GM18517 (cell line): ENCODE measurements around the gene WNT11.
A peak's percentile ranks its signal among the peaks of the same experiment; 100 is the strongest.

Source experiments
- ATAC-seq: cut with Tn5 transposase; IDR thresholded peaks from one replicate; pipeline ENCODE4 v1.9.1; 2021; ENCODE audit warnings: mild to moderate bottlenecking, moderate library complexity; ENCODE audit not compliant: unreplicated experiment

WNT11 gene

GRCh38 chr11:76238551-76238950, 32.2 kb upstream of the WNT11 start:
- ATAC-seq, result no peak

DNA sequence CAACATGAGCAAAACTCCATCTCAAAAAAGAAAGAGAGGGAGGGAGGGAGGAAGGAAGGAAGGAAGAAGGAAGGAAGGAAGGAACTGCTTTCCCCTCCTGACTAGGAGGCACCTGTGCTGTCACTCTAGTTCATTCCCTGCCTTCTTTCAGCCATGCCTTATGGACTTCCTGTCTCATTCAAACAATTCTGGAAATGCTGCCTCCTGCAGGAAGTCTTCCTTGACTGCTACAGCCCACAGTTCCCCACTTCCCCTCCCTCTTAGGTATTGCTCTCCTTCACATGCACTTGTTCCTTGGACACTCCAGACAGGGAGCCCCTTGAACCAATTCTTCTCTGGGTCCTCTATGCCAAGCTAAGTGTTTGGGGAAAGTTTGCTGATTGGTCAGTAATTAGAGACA, 31.6 kb upstream of the WNT11 start:
- ATAC-seq, result no peak

DNA sequence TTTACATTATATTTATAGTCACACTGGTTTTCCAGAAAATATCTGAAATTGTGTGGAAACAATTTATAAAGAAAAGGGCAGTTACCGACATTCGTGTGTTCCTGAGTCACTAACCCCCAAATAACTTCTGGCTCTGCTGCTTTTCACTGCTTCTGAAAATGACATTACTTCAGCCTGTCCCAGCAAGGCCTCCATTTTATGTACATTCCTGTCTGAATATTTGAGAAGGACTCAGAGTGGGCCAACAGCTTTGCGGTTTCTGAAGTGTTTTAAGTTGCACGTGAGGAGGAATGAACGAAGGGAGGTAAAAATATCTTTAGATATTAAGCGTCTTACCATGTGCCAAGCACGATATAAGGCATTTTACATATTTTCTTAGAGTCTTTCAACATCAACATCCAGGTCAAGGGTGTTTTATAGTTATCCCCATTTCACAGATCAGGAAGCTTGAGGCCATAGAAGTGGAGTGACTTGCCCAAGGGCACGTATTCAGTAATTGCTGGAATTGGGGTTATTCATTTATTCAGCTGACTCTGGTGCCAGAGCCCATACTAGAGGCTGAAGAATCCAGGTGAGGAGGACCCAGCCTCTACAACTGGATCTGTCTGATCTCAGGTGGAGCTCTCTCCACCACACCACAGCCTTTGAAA, 30.8 kb upstream of the WNT11 start:
- no peak for ATAC-seq

DNA sequence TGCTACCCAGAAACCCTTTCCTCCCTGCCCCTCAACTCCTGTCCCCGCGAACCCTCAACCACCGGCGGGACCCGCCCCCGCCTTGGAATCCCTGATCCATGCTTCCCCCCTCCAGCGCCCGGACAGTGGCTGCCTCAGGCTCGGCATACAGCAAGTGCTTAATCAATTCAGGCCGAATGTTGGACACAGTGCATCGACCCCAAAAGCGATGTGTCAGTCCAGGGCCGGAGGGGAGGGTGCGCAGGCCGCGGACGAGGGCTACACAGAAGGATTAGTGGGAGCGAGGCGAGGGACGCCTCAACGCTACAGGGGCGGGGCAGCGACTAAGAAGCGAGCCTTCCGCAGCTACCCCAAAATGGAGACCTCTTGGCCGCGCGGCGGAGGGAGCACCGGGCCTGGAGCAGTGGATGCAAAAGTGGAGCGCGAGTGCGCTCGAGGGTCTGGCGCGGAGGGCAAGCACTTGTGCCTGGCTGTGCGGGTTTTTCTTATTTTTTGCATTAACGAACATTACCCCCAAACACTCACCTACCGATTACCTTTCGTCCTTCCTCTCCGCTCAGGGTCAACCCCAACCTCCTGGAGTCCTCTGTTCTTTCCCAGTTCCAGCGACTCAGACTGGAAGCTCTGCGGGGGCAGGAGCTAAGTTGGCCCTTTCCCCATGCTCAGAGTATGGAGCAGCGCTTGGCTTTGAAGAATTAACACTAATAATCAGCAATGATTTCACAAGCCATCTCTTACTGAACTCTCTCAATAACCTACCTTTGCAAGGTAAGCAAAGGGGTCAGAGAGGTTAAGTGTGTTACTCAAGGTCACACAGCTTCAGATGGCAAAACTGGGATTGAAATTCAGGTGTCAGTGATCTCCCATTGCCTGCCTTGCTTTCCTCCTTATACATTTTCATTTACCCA, 30.0 kb upstream of the WNT11 start:
- no peak for ATAC-seq

DNA sequence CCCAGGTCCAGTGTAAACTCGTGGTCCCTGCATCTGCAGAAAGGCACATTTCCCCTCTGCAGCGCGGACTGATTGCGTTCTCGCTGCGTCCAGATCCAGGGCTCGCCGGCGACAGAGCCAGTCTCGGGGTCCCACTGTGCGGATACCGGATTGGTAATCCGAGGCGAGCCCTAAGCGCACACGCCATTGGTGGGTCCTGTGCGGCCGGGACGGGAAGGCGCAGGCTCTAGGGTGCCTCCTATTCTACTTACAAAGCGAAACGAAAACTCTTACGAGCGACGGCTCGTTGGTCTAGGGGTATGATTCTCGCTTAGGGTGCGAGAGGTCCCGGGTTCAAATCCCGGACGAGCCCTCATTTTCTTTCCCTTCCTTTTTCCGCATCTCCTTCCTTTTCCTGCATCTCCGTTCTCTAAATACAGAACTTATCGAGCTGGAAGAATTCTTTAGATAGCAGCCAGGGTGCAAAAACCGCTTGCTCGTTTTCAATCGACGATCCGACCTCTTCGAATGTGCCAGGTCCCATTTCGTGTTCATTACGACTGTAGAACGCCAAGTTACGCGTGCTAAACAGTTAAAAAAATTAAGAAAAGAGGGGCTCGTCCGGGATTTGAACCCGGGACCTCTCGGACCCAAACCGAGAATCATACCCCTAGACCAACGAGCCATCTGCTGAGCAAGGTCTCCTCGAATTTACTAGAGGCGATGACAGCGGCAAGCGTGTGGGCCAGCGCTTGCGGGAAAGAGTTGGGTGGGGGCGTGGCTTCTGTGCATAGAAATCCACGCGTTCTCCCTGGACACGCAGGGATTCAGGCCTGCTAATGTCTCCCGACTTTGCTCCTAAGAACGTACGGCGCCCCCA, 29.2 kb upstream of the WNT11 start:
- peak; percentile 54 for ATAC-seq

- peak; percentile 23 for ATAC-seq
Observed at GRCh38 chr11:76234416-76235232, 28.3 kb upstream of the WNT11 start.

GRCh38 chr11:76234021-76234415, 27.7 kb upstream of the WNT11 start:
- no peak for ATAC-seq

DNA sequence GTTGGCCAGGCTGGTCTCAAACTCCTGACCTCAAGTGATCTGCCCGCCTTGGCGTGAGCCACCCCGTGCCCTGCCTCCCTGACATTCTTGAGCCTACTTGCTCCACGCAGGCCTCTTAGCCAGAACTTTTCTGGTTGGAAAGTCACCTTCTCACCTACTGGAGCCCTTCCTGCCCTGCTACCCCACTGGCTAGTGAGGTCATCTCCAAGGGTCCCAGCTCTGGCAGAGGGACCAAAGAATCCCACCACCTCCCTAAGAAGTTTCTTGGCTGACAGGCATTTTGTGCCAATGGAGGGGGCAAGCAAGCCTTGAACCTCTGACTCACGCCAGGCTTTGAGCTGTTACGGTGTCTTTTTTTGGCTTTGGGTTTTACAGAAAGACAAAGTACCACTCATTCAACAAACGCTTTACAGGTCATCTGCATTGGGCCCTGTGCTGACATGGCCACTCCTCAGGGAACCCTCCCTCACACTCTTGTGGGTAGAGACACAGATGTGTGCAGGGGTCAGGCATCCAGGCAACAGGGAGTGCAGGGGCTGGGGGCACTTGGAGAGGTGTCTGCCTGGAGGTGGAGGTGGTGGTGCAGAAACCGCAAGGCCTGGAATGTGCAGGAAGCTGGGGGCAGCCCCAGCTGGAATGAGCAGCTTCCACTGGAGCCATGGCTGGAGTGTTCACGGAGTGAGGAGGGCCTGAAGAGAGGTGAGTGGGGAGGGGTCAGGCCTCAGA, 27.1 kb upstream of the WNT11 start:
- ATAC-seq, result no peak

DNA sequence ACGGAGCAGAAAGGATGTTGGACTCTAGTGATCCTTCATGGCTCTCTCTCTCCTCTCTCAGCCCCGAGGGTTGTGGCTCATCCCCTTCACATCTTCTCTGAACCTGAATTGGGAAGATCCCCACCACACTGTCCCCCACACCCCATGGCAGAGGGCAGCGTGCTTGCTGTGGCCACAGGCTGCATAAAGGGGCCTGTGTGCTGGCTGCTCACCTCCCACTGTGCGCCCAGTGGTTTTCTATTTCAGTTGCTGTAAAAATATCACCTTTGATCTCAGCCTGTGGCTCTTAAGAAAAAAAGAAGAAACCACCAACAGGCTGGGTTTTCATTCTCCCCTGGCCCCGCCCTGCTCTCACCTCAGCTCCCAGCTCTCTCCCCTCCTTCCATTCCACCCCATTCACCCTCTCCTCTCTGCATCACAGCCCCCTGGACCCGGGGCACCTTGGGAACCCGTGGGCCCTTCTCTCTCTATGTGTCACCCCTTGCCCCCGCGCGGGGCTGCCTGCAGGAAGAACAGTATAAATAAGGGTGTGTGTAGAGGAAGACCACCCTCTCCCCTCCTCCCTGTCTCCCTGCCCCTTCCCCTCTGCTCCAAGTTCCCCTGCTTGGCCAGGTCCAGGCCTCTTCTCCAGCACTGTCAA, 25.8 kb upstream of the WNT11 start:
- ATAC-seq, result no peak

DNA sequence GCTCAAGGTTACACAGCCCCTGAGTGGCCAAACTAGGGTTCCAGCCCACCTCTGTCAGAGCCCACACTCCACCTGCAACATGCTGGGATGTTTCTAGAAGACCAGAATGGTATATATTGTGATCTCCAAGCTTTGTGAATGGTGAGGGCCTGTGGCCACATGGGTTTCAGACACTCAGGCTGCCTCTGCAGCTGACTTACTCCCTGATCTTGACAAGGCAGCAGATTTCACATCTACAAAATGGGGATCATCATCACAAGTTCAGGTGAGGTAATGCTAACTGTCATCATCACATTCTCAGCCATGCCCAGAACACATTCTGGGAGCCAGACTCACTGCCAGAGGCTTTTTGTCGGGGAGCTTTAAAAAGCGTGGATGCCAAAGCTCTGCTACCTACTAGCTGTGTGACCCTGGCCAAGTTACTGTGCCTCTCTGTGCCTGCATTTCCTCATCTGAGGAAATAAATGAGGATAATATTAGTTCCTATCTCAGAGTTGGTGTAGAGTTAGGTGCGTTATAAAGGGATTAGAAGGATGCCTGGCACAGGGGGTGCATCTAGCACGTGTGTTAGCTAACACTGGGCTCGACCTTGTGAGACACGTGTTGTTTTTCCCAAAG, 24.9 kb upstream of the WNT11 start:
- no peak for ATAC-seq

DNA sequence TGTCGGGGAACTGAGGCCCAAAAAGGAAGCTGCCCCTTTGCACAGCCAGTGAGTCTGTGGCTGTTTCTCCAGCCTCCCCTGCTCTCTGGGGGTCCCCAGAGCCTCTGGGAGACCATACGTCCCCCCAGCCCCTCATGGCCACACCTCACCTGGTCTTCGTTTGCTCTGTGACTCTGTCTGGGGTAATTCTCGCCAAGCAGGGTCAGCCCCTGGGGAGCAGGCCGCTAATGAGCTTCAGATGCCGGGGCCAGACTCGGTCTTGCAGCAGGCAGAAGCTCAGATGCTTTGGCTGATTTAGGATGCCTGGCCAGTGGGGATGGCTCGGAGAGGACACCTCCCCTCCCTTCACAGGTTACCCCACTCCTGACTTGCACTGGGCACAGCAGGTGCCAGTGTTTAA, 24.1 kb upstream of the WNT11 start:
- ATAC-seq, result no peak

- no peak for ATAC-seq
Observed at GRCh38 chr11:76229690-76230240, 23.5 kb upstream of the WNT11 start.

DNA sequence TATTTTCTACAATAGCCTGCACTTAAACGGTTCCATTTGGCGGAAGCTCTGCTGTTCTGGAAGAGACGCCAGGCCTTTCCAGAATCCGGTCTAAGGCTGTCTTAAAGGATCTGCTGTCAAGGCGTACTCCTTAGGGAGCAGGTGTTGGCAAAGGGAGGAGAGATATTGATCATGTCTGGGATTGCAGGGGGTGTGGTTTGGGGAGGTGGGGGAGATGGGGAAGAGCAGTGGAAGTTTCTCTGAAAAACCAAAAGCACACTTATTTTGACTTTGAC, 22.5 kb upstream of the WNT11 start:
- no peak for ATAC-seq

- ATAC-seq, result no peak
Observed at GRCh38 chr11:76228071-76228874, 22.0 kb upstream of the WNT11 start.

GRCh38 chr11:76226626-76227025, 20.3 kb upstream of the WNT11 start:
- ATAC-seq, result no peak

GRCh38 chr11:76225122-76225611, 18.9 kb upstream of the WNT11 start:
- ATAC-seq, result no peak

DNA sequence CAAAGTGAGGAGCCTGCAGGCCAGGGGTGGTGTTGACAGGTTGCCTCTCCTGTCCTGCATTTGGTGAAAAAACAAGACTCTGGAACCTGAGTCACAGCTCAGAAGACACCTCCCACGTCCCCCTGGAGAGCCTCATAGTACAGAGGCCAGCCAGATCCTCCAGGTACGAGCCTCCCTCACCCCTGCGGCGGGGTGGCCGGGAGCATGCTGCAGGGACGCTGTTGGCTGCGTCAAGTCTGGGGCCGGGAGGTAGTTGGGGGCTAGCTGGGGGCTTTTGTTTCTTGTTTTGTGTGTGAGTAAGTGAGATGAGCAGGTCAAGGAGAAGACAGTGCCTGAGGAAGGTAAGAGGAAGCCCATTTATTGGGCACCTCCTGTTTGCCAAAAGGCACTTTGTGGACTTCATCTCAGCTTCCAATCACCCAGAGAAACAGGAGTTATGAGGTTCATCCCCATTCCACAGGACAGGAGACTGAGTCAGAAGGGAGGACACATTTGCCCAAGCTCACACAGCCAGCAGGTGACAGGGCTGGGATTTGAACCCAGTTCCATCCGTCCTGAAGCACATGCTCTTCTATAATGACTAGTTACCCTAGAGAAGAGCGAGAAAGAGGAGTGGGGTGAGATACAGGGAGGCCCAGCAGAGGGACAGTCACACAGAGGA, 18.3 kb upstream of the WNT11 start:
- ATAC-seq, result no peak
